Erythroblast (primary cell): ENCODE data around the gene BCAP29.

Experiments used
- GATA1 ChIP-seq: IDR thresholded peaks from 2 replicates; pipeline ENCODE4 v1.6.1; 2011; ENCODE audit warnings: low read depth, mild to moderate bottlenecking, control low read depth, low read length, moderate library complexity
- POLR2A ChIP-seq: IDR thresholded peaks from 2 replicates; pipeline ENCODE4 v1.6.1; 2011; ENCODE audit warnings: mild to moderate bottlenecking, low read length

GRCh38 chr7:107613948-107614347 is 33.9 kb downstream of the BCAP29 start:
- TF ChIP-seq POLR2A (no peak), GATA1 (no peak)
